GM13977 (cell line): ENCODE data around the gene TMC2.

Experiments used
- DNase-seq: peaks from one replicate; pipeline ENCODE4 v3.0.0; 2012; ENCODE audit warnings: low spot score
- CTCF ChIP-seq: IDR thresholded peaks from 2 replicates; pipeline ENCODE4 v1.5.1; 2012; ENCODE audit warnings: mild to moderate bottlenecking, control low read depth; ENCODE audit not compliant: insufficient read depth; ENCODE audit errors: extremely low read depth, missing control alignments
- in situ Hi-C: fragments of 300-500 bp; cut with MboI; formaldehyde crosslinking; loops from one replicate; pipeline ENCODE4 v1.12.0; 2022; ENCODE audit warnings: low sequenced_read_pairs, low pct_unique_long_range_greater_than_20kb, mixed read lengths, inconsistent platforms; ENCODE audit not compliant: unreplicated experiment

TMC2 gene

GRCh38 chr20:2687514-2687913, 151.1 kb downstream of the TMC2 start:
- in situ Hi-C loops, result no loop called here
- TF ChIP-seq CTCF, result no peak
- no peak for DNase-seq

- in situ Hi-C loops, result no loop called here
- peak; percentile 66 for TF ChIP-seq CTCF
- DNase-seq, result peak; percentile 60
These were observed 151.7 kb downstream of the TMC2 start for GRCh38 chr20:2688041-2688591.

GRCh38 chr20:2690213-2690612, 153.8 kb downstream of the TMC2 start:
- no peak for TF ChIP-seq CTCF
- DNase-seq, result no peak
- in situ Hi-C loops, result no loop called here

- TF ChIP-seq CTCF, result no peak
- in situ Hi-C loops, result no loop called here
- no peak for DNase-seq
These were observed 154.3 kb downstream of the TMC2 start for GRCh38 chr20:2690718-2691117.

- in situ Hi-C loops, result no loop called here
- DNase-seq, result no peak
- TF ChIP-seq CTCF, result no peak
These were observed 154.8 kb downstream of the TMC2 start for GRCh38 chr20:2691127-2691526.
